ENCODE measurements around the gene TUBB1. TPM values are rescaled to one million over a fixed set of nuclear protein-coding genes. Genes with fewer than 3 reads are reported as not detected.
"Not testable (repeated sequence)": the region's sequence is repeated elsewhere in the genome, so short reads cannot be mapped to it uniquely, and the experiment has no call there.

TUBB1 gene
- total RNA-seq, 2 experiments from 2014 or later, result not detected

GRCh38 chr20:59039233-59039632 lies 20.0 kb downstream of the TUBB1 start:
- H3K27ac Mint-ChIP-seq, result peak overlapping the region; percentile 47
- H3K4me1 Mint-ChIP-seq, result peaks cover 73% of the 10 kb centered on the region
- DNase-seq (no peak), ATAC-seq (no peak)
- no peaks in the 10 kb centered on the region for H3K27me3 Mint-ChIP-seq
- CTCF ChIA-PET, result no interaction called here
- peak overlapping the region; percentile 4 for H3K4me3 Mint-ChIP-seq
- no peaks in the 10 kb centered on the region for H3K9me3 Mint-ChIP-seq (ENCODE audit: low read depth)
- H3K36me3 Mint-ChIP-seq, result peaks cover 46% of the 10 kb centered on the region

DNA sequence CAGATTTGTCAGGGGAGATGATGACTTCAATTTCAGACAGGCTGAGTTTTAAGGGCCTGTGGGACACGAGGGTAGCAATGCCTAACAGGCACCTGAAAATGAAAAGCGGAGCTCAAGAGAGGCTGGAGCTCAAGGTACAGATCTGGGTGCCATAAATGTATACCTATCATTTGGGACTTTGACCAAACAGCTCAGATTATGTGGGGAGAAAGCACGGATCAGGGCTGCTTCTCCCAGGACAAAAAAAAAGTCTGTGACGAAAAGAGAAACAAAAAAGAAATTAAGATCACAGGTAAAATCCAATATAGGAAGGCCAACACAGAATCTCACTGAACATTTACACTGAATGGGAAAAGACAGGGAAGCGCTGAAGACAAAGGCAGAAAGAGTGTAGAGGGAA lies 21.4 kb downstream of the TUBB1 start:
- Mint-ChIP-seq H3K4me1 (peaks cover 67% of the 10 kb centered on the region), H3K4me3 (peak overlapping the region; percentile 92), H3K9me3 (ENCODE audit: low read depth) (no peaks in the 10 kb centered on the region), H3K36me3 (peaks cover 38% of the 10 kb centered on the region), H3K27ac (peak overlapping the region; percentile 38), H3K27me3 (no peaks in the 10 kb centered on the region)
- DNase-seq (no peak), ATAC-seq (no peak)
- CTCF ChIA-PET, result interaction anchor here (1.2 to 1.5 kb wide), 2 partner anchors 8 to 170 kb away, joined by 3 to 6 read pairs; partner anchors contain the start of gene ATP5F1E

DNA sequence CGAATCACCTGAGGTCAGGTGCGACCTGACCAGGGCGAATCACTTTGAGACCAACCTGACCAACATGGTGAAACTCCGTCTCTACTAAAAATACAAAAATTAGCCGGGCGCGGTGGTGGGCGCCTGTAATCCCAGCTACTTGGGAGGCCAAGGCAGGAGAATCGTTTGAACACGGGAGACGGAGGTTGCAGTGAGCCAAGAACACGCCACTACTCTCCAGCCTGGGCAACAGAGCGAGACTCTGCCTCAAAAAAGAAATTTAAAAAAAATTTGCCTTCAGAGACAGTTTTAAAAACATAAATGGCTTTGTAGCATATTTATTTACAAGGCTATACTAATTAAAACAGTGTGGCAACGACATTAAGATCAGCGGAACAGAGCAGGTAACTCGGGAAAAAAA lies 22.3 kb downstream of the TUBB1 start:
- ATAC-seq; H3K27me3 Mint-ChIP-seq; H3K9me3 Mint-ChIP-seq (ENCODE audit: low read depth); DNase-seq: not testable (repeated sequence)
- H3K36me3 Mint-ChIP-seq, result peaks cover 29% of the 10 kb centered on the region
- H3K4me1 Mint-ChIP-seq, result peaks cover 60% of the 10 kb centered on the region
- peak overlapping the region; percentile 92 for H3K4me3 Mint-ChIP-seq
- CTCF ChIA-PET, result interaction anchor here (1.0 to 1.5 kb wide), 3 partner anchors 9 to 41 kb away, joined by 3 to 6 read pairs (median 5); partner anchors contain the start of gene ATP5F1E
- peak overlapping the region; percentile 38 for H3K27ac Mint-ChIP-seq

DNA sequence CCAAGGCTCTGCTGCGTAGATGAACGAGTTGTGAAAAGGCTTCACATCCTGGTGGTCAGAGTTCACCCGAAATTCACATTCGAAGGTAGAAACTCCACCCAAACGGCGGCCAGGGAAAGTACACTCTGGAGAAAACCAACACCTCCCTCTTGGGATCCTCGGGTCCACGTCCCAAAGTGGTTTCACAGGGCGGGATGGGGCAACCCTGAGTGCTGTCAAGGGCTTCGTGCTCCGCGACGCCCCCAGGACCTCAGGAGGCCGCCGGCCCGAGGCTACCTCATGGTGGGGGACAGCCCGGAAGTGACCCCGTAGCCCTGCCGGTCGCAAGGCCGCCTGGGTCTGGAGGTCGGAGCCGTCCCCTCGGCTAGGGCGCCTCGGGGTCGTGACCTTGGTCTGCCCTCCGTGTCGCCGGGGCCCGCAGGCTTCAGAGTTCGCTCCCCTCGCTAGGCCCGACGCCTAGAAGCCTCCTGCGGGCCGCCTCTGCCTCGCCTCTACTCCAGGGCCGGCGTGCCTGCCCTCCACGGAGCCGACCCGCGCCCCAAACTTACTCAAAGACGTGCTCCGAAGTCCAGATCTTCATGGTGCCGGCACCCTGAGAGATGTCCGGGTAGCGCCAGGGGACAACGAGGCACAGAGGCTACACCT lies 23.0 kb downstream of the TUBB1 start, which contains the start of gene PRELID3B:
Gene PRELID3B, minus strand, starts transcription at position 636 of the 645 bp plus-strand sequence. Its CDS starts 56 bp downstream, at position 580.
- H3K4me1 Mint-ChIP-seq, result peaks cover 52% of the 10 kb centered on the region

GRCh38 chr20:59042796-59043631 lies 23.8 kb downstream of the TUBB1 start:
- DNase-seq, result peak; percentile 95
- H3K4me1 Mint-ChIP-seq, result peaks cover 48% of the 10 kb centered on the region

More for the DNA sequence above, 23.0 kb downstream of the TUBB1 start, which contains the start of gene PRELID3B:
- no peak for DNase-seq
- Mint-ChIP-seq H3K27ac (peak within 1 kb of the TSS; percentile 85), H3K4me3 (peak within 1 kb of the TSS; percentile 92), H3K9me3 (ENCODE audit: low read depth) (no peaks in the 10 kb centered on the region), H3K36me3 (peaks cover 23% of the 10 kb centered on the region), H3K27me3 (no peaks in the 10 kb centered on the region)
- ATAC-seq, result peak; percentile 52
- CTCF ChIA-PET, result interaction anchor here (1.0 to 1.8 kb wide), 3 partner anchors 8 to 40 kb away, joined by 3 to 5 read pairs (median 5); no protein-coding TSS in a partner anchor

GRCh38 chr20:59043698-59044097 lies 24.5 kb downstream of the TUBB1 start:
- DNase-seq, result no peak
- peaks cover 16% of the 10 kb centered on the region for H3K36me3 Mint-ChIP-seq
- peak overlapping the region; percentile 71 for H3K4me3 Mint-ChIP-seq
- CTCF ChIA-PET, result interaction anchor here (0.9 to 1.8 kb wide), 6 partner anchors 10 to 393 kb away, joined by 3 to 8 read pairs (median 4); partner anchors contain the start of genes ATP5F1E and STX16
- H3K27ac Mint-ChIP-seq, result peak overlapping the region; percentile 85
- no peaks in the 10 kb centered on the region for H3K9me3 Mint-ChIP-seq (ENCODE audit: low read depth)
- H3K27me3 Mint-ChIP-seq, result no peaks in the 10 kb centered on the region
- ATAC-seq, result no peak
- H3K4me1 Mint-ChIP-seq, result peaks cover 52% of the 10 kb centered on the region

More at GRCh38 chr20:59042796-59043631, 23.8 kb downstream of the TUBB1 start:
- peak; percentile 97 for ATAC-seq
- Mint-ChIP-seq H3K9me3 (ENCODE audit: low read depth) (no peaks in the 10 kb centered on the region), H3K27me3 (no peaks in the 10 kb centered on the region), H3K27ac (peak overlapping the region; percentile 85), H3K36me3 (peaks cover 16% of the 10 kb centered on the region), H3K4me3 (peak overlapping the region; percentile 92)
- CTCF ChIA-PET, result interaction anchor here (0.9 to 1.8 kb wide), 7 partner anchors 9 to 392 kb away, joined by 3 to 8 read pairs (median 5); partner anchors contain the start of genes ATP5F1E and STX16

DNA sequence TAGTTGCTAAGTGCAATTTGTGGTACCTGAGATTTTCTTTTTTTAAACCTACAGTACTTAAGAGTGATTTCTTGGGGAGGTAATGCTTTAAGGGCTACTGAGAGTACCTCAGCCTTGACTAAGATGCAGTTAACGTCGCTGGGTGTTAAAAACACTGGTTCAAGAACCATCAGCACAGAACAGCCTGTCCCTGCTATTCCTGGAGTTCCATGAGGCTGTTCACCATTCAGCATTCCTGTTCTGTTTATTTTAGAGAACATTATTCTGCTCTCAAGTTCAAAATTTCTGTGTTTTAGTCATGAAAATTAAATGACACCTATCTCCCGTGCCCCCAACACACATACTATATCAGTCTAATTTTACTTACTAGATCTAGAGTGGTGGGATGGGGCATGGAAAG lies 25.1 kb downstream of the TUBB1 start:
- no peak for DNase-seq

GRCh38 chr20:59044796-59045195 lies 25.6 kb downstream of the TUBB1 start:
- H3K4me1 Mint-ChIP-seq, result peaks cover 42% of the 10 kb centered on the region
- no peak overlapping the region for H3K27ac Mint-ChIP-seq
- no peak for ATAC-seq
- CTCF ChIA-PET, result no interaction called here
- no peaks in the 10 kb centered on the region for H3K27me3 Mint-ChIP-seq
- H3K36me3 Mint-ChIP-seq, result peaks cover 15% of the 10 kb centered on the region
- no peak overlapping the region for H3K4me3 Mint-ChIP-seq
- H3K9me3 Mint-ChIP-seq (ENCODE audit: low read depth), result no peaks in the 10 kb centered on the region
- DNase-seq, result no peak

More for the DNA sequence above, 25.1 kb downstream of the TUBB1 start:
- peaks cover 47% of the 10 kb centered on the region for H3K4me1 Mint-ChIP-seq
- CTCF ChIA-PET, result interaction anchor here (0.9 to 1.7 kb wide), 4 partner anchors 12 to 393 kb away, joined by 3 to 8 read pairs (median 4); partner anchors contain the start of genes ATP5F1E and STX16
- H3K9me3 Mint-ChIP-seq (ENCODE audit: low read depth), result no peaks in the 10 kb centered on the region
- no peak for ATAC-seq
- no peaks in the 10 kb centered on the region for H3K27me3 Mint-ChIP-seq
- no peak overlapping the region for H3K27ac Mint-ChIP-seq
- no peak overlapping the region for H3K4me3 Mint-ChIP-seq
- H3K36me3 Mint-ChIP-seq, result peaks cover 16% of the 10 kb centered on the region

- Mint-ChIP-seq H3K27me3 (peaks cover 15% of the 10 kb centered on the region), H3K27ac (no peak overlapping the region), H3K4me1 (peaks cover 26% of the 10 kb centered on the region), H3K9me3 (ENCODE audit: low read depth) (no peaks in the 10 kb centered on the region), H3K4me3 (no peak overlapping the region), H3K36me3 (no peaks in the 10 kb centered on the region)
- ATAC-seq, result no peak
- DNase-seq, result no peak
- CTCF ChIA-PET, result interaction anchor here (1.9 kb wide), 1 partner anchor 175 kb away, joined by 4 read pairs; no protein-coding TSS in a partner anchor
Measured at GRCh38 chr20:59046862-59047261, 27.6 kb downstream of the TUBB1 start.

GRCh38 chr20:59047938-59048680 lies 28.9 kb downstream of the TUBB1 start:
- peak; percentile 45 for ATAC-seq
- CTCF ChIA-PET, result no interaction called here
- Mint-ChIP-seq H3K36me3 (no peaks in the 10 kb centered on the region), H3K27me3 (peaks cover 28% of the 10 kb centered on the region), H3K9me3 (ENCODE audit: low read depth) (no peaks in the 10 kb centered on the region), H3K4me1 (peaks cover 23% of the 10 kb centered on the region), H3K4me3 (no peak overlapping the region), H3K27ac (peak overlapping the region; percentile 22)
- no peak for DNase-seq

GRCh38 chr20:59048681-59049030 lies 29.4 kb downstream of the TUBB1 start:
- DNase-seq (no peak), ATAC-seq (no peak)
- H3K4me3 Mint-ChIP-seq, result no peak overlapping the region
- peaks cover 18% of the 10 kb centered on the region for H3K4me1 Mint-ChIP-seq
- H3K9me3 Mint-ChIP-seq (ENCODE audit: low read depth), result no peaks in the 10 kb centered on the region
- CTCF ChIA-PET, result no interaction called here
- peaks cover 33% of the 10 kb centered on the region for H3K27me3 Mint-ChIP-seq
- H3K27ac Mint-ChIP-seq, result no peak overlapping the region
- H3K36me3 Mint-ChIP-seq, result no peaks in the 10 kb centered on the region

DNA sequence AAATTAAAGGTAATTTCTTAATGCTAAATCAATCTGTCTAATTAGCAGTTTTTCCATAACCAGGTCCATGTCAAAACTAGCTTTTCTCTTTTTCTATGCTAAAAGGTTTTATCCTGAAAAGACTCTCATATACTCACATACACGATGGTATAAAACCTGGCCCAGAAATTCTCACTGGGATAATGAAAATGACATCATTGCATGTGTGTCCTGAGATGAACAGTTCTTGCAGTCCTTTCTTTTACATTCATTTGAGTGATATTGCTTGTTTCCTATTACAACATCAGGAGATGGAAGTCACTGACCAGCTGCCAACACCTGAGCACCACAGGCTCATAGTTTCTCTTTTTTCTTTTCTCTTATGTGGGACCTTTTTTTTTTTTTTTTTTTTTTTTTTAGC lies 31.2 kb downstream of the TUBB1 start:
- Mint-ChIP-seq H3K9me3 (ENCODE audit: low read depth) (no peaks in the 10 kb centered on the region), H3K4me3 (no peak overlapping the region), H3K27me3 (peaks cover 42% of the 10 kb centered on the region), H3K4me1 (peaks cover 10% of the 10 kb centered on the region), H3K36me3 (no peaks in the 10 kb centered on the region), H3K27ac (no peak overlapping the region)
- DNase-seq, result no peak
- CTCF ChIA-PET, result interaction anchor here (0.9 to 1.4 kb wide), 3 partner anchors 32 to 353 kb away, joined by 3 to 4 read pairs (median 3); no protein-coding TSS in a partner anchor
- ATAC-seq, result no peak

Data from activated CD8-positive, alpha-beta memory T cell treated with anti-CD3 and anti-CD28 coated beads, Interleukin-2, amount 10 ng/mL, durations not matched to agents 7 days and 5 days (primary cell).